ENCODE results near the gene CLTRN. TPM values are rescaled to one million over a fixed set of nuclear protein-coding genes. Genes with fewer than 3 reads are reported as not detected.

Gene CLTRN
- total RNA-seq, 2 donors from 2014 or later = 1.8 to 8.5 TPM

DNA sequence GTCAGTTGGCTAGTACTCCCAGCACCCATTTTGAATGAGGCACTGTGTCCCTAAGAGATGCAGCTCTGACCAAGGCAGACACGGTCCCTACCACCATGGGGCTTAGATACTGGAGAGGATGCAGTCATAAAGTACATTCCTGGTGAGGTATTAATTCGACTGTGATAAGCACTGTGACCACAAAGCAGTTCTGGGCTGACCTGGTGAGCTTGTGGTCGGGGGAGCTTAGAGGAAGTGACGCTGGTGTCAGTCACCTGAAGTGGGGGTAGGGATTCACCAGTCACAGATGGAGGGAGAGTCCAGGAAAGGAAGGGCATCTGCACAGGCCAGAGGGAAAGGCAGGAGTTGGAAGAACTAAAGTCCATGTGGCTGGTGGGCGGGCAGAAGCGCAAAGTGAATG is 15.8 kb upstream of the CLTRN start:
- H3K4me3 Mint-ChIP-seq = no peak overlapping the region
- no peak for DNase-seq
- no peak overlapping the region for H3K27ac Mint-ChIP-seq
- no peak overlapping the region for H3K27ac ChIP-seq (ENCODE audit: low read depth, low read length)
- H3K27me3 ChIP-seq (ENCODE audit: control insufficient read depth, insufficient read depth, low read length, poor library complexity, severe bottlenecking) = no peaks in the 10 kb centered on the region
- H3K36me3 ChIP-seq (ENCODE audit: control insufficient read depth, insufficient read depth, low read length) = peaks cover 31% of the 10 kb centered on the region
- peaks cover 45% of the 10 kb centered on the region for H3K4me1 Mint-ChIP-seq
- peaks cover 4% of the 10 kb centered on the region for H3K9me3 Mint-ChIP-seq
- TF ChIP-seq CTCF (conservative IDR thresholded peaks at IDR 0.05) = no peak
- no peak overlapping the region for H3K9ac ChIP-seq (ENCODE audit: extremely low read depth, low read length, poor library complexity, severe bottlenecking)
- no peaks in the 10 kb centered on the region for H3K27me3 Mint-ChIP-seq (ENCODE audit: insufficient read depth)
- H3K4me3 ChIP-seq (ENCODE audit: low read length) = no peak overlapping the region
- H3K36me3 Mint-ChIP-seq (ENCODE audit: low read depth) = peaks cover 14% of the 10 kb centered on the region
- 89 to 100% methylated on average over 1 to 4 of the region's 6 CpGs for WGBS, 2 experiments (ENCODE audit: insufficient coverage in 1 of 2, insufficient read length in 1 of 2)
- no peaks in the 10 kb centered on the region for H3K9me3 ChIP-seq (ENCODE audit: control insufficient read depth, low read length)
- H3K4me1 ChIP-seq (ENCODE audit: control insufficient read depth, insufficient read depth, low read length) = no peaks in the 10 kb centered on the region

DNA sequence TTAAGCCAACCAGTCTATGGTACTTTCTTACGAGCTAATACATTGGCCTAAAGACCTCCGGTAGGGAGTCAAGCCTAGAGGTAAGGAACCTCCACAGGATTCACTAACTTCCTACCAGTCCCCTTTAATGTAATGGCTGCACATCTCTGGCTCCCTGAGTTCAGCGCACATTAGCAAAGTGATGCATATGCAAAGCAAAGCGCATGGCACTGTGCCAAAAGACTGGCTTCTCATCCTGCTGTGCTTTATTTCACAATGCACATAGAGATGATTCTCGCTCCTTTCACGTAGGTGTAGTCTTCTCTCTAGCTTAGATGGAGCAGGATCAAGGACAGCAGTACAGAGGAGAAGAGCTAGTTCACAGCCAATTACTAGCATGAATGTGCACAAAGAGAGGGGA is 14.6 kb upstream of the CLTRN start:
- no peak for DNase-seq
- 98 to 100% methylated on average over 1 to 6 of the region's 6 CpGs for WGBS, 2 experiments (ENCODE audit: insufficient coverage in 1 of 2, insufficient read length in 1 of 2)
- no peak overlapping the region for H3K27ac ChIP-seq (ENCODE audit: low read depth, low read length)
- no peak overlapping the region for H3K4me3 ChIP-seq (ENCODE audit: low read length)
- no peaks in the 10 kb centered on the region for H3K4me1 ChIP-seq (ENCODE audit: control insufficient read depth, insufficient read depth, low read length)
- no peak for TF ChIP-seq CTCF (conservative IDR thresholded peaks at IDR 0.05)
- Mint-ChIP-seq H3K4me3 (no peak overlapping the region), H3K36me3 (ENCODE audit: low read depth) (peaks cover 14% of the 10 kb centered on the region), H3K27ac (no peak overlapping the region), H3K9me3 (peaks cover 4% of the 10 kb centered on the region), H3K27me3 (ENCODE audit: insufficient read depth) (no peaks in the 10 kb centered on the region), H3K4me1 (peaks cover 39% of the 10 kb centered on the region)
- peaks cover 25% of the 10 kb centered on the region for H3K36me3 ChIP-seq (ENCODE audit: control insufficient read depth, insufficient read depth, low read length)
- no peak overlapping the region for H3K9ac ChIP-seq (ENCODE audit: extremely low read depth, low read length, poor library complexity, severe bottlenecking)
- H3K9me3 ChIP-seq (ENCODE audit: control insufficient read depth, low read length) = no peaks in the 10 kb centered on the region
- no peaks in the 10 kb centered on the region for H3K27me3 ChIP-seq (ENCODE audit: control insufficient read depth, insufficient read depth, low read length, poor library complexity, severe bottlenecking)

DNA sequence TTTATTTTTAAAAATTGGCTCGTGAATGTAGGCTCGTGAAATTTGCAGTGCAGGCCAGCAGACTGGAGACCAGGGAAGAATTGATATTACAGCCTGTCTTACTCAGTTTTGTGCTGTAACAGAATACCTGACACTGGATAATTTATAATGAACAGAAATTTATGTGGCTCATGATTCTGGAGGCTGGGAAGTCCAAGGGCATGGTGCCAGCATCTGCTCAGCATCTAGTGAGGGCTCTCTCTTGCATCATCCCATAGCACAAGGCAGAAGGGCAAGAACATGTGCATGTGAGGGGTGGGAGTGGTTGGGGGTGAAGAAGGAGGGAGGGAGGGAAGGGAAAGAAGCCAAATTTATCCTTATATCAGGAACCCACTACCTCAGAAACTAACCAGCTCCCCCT is 13.7 kb upstream of the CLTRN start:
- DNase-seq = no peak
- TF ChIP-seq CTCF (conservative IDR thresholded peaks at IDR 0.05) = no peak
- Histone ChIP-seq H3K27ac (ENCODE audit: low read depth, low read length) (no peak overlapping the region), H3K4me1 (ENCODE audit: control insufficient read depth, insufficient read depth, low read length) (no peaks in the 10 kb centered on the region), H3K36me3 (ENCODE audit: control insufficient read depth, insufficient read depth, low read length) (peaks cover 25% of the 10 kb centered on the region), H3K9me3 (ENCODE audit: control insufficient read depth, low read length) (no peaks in the 10 kb centered on the region), H3K4me3 (ENCODE audit: low read length) (peak overlapping the region; percentile 93), H3K27me3 (ENCODE audit: control insufficient read depth, insufficient read depth, low read length, poor library complexity, severe bottlenecking) (no peaks in the 10 kb centered on the region), H3K9ac (ENCODE audit: extremely low read depth, low read length, poor library complexity, severe bottlenecking) (no peak overlapping the region)
- Mint-ChIP-seq H3K27ac (no peak overlapping the region), H3K4me1 (peaks cover 45% of the 10 kb centered on the region), H3K9me3 (peaks cover 4% of the 10 kb centered on the region), H3K36me3 (ENCODE audit: low read depth) (peaks cover 14% of the 10 kb centered on the region), H3K4me3 (no peak overlapping the region), H3K27me3 (ENCODE audit: insufficient read depth) (no peaks in the 10 kb centered on the region)
- 95% methylated on average over 2 of the region's 2 CpGs; no CpG with 5 or more reads in 1 of the 2 experiments for WGBS, 2 experiments (ENCODE audit: insufficient coverage in 1 of 2, insufficient read length in 1 of 2)
